HG03175 (cell line): ENCODE data around the gene ABCC4.
"Not testable (repeated sequence)": the region's sequence is repeated elsewhere in the genome, so short reads cannot be mapped to it uniquely, and the experiment has no call there.

Experiments used
- ATAC-seq: cut with Tn5 transposase; IDR thresholded peaks from one replicate; pipeline ENCODE4 v1.9.1; 2021; ENCODE audit warnings: mild to moderate bottlenecking, moderate library complexity; ENCODE audit not compliant: unreplicated experiment

The ABCC4 gene

DNA sequence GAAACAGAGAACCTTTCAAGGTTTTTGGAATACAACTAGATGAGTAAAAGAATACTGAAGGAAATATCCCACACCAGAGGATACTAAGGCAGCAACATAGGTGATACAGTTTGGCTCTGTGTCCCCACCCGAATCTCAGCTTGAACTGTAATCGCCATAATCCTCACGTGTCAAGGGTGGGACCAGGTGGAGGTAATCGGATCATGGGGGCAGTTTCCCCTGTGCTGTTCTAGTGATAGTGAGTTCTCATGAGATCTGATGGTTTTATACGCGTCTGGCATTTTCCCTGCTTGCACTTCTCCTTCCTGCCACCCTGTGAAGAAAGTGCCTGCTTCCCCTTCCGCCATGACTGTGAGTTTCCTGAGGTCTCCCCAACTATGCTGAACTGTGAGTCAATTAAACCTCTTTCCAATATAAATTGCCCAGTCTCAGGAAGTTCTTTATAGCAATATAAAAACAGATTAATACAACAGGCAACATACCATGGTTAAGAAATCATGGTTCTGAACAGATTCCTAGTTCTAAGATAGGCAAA is 97.0 kb downstream of the ABCC4 start:
- ATAC-seq = no peak

DNA sequence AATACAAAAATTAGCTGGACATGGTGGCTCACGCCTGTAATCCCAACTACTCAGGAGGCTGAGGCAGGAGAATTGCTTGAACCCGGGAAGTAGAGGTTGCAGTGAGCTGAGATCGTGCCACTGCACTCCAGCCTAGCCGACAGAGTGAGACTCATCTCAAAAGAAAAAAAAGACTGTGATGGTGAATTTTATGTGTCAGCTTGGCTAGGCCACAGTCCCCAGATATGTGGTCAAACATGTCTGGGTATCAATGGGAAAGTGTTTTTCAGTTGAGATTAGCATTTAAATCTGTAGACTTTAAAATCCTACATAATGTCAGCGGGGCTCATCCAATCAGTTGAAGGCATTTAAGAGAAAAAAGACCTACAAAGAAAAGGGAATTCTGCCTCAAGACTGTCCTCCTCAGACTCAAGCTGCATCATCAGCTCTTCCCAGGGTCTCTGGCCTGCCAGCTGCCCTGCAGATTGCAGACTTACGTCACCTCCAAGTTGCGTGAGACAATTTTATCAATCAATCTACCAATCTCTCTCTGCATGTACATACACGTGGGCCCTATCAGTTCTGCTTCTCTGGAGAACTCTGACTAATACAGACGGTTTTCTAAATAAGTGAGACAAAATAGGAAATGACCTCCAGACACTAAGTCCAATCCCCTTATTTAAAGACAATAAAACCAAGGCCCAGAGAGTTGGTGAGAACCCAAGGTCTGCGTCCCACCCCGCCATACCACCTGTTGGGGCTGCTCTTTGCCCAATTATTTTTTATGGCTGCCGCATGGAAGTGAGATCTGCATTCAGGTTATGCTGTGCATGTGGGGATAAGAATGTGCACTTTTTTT is 99.2 kb downstream of the ABCC4 start:
- no peak for ATAC-seq

DNA sequence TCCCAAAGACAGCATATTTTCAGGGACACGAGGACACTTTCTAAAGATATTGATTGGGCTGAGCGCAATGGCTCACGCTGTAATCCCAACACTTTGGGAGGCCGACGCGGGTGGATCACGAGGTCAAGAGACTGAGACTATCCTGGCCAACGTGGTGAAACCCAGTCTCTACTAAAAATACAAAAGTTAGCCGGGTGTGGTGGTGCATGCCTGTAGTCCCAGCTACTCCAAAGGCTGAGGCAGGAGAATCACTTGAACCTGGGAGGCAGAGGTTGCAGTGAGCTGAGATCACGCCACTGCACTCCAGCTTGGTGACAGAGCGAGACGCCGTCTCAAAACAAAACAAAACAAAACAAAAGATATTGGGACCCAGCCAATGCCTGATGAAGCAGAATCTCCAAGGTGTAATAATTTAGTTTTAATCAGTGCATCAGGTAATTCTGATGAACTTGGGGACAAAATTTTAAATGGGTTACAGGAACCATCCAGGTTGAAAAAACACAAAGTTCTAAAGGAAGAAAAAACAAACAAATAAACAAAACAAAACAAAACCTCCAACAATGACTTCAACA is 100.8 kb downstream of the ABCC4 start:
- not testable (repeated sequence) for ATAC-seq

DNA sequence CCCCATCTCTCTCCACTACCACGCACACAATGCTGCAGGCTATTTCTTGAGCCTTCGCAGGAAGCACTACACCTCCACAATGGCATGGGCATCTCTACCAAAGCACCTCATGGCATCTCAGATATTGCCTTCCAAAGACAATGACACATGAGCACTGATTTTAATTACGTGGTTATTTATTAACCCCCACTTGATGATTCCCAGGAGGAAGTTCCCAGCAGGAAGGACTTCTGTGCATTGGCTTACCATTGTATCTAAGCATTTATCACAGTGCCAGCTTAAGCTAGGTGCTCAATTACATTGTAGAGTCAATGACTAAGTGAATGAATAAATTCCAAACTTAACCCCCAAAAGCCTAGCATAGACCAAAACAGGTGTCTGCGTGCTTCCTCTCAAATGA is 101.4 kb downstream of the ABCC4 start:
- ATAC-seq = no peak

DNA sequence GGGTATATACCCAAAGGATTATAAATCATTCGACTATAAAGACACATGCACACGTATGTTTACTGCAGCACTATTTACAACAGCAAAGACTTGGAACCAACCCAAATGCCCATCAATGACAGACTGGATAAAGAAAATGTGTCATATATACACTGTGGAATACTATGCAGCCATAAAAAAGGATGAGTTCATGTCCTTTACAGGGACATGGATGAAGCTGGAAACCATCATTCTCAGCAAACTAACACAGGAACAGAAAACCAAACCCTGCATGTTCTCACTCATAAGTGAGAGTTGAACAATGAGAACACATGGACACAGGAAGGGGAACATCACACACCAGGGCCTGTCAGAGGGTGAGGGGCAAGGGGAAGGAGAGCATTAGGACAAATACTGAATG is 102.6 kb downstream of the ABCC4 start:
- not testable (repeated sequence) for ATAC-seq

DNA sequence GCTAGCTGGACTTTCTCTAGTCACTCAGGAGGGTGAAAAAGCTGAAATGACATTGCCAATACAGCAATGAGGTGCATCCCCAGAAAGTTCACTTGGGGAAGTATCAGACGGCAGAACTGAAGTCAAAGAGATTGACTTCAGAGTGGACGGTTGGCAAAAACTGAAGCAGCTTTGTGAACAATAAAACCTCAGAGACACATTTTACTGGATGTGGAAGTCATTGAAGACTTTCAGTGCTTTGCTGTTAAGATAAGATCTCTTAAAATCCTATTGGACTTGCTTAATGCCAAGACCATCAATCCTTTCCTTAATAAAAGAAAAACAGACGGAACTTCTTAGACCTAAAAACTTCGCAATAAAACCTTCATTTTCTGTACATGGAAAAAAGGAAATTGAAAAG is 103.7 kb downstream of the ABCC4 start:
- ATAC-seq = no peak

DNA sequence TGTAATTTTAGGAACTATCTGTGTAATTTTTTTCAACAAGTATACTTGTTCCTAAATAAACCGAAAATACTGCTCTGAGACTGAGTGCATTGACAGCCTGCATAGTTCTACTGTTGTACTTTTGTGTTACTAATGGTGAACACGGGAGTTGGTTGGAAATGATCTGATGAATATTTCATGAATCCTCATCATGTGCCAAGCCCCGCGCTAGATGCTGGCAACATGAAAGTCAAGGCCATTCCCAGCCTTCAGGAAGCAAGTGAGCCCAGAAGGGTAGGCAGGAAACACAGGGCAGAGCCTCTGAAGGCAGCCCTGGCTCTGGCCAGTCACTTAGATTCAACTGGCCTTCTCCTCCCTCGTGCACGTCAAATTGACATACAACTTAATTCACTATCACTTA is 106.1 kb downstream of the ABCC4 start:
- no peak for ATAC-seq

DNA sequence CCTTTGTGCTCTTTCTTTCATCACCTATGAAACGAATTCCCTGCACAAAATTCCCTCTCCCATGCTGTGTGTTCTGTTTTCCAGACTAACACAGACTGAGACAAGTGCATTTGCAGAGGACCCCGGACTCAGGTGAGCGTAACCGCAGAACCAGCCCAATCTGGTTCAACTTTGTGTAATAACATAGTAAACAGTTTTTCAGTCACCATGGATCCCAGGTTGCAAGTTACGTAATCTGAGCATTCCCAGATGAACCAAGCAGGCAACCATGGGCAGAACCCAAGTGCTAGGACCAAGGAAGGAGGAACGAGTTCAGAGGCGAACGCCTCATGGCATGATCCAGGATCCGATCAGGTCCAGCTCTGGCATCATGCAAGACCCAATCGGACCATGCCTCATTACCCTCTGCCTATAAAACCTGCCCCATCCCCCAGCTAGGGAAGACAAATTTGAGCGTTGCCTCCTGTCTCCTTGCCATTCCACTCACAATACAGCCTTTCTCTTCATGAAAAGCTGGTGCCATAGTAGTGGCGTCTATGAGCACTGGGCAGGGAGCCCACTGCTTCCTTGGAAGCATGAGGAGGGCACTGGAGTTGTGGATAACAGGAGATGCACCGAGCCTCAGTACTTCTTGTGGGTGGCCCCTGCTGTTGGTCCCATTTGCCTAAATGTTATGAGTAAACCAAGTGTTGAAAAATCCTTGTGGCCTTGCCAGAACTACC is 107.6 kb downstream of the ABCC4 start:
- ATAC-seq = no peak

DNA sequence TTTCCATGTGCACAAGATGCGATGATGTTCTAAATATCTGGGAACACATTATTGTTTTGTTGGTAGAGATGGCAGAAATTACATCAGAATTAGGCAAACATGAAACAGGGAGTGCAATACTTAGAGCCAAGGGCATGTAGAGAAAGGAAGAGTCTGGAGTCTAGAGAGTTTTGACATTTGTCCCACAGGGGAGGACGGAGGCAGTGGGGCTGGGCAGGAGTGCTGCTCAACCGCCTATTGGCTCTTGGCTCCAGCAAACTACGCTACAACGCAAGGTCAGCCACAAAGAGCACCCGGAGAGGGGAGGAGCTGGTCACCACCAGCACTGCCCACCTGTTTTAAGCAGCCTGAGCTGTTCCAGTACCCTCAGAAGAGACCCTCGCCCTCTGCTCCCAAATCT is 108.3 kb downstream of the ABCC4 start:
- ATAC-seq = no peak

DNA sequence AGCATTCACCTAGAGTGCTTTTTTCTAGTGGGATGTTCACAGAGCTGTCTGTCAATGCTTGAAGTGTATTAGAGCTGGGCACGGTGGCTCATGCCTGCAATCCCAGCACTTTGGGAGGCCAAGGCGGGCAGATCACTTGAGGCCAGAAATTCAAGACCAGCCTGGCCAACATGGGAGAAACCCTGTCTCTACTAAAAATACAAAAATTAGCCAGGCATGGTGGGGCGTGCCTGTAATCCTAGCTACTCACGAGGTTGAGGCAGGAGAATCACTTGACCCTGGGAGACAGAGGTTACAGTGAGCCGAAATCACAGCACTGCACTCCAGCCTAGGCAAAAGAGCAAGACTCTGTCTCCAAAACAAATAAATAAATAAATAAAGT is 108.7 kb downstream of the ABCC4 start:
- ATAC-seq = not testable (repeated sequence)

DNA sequence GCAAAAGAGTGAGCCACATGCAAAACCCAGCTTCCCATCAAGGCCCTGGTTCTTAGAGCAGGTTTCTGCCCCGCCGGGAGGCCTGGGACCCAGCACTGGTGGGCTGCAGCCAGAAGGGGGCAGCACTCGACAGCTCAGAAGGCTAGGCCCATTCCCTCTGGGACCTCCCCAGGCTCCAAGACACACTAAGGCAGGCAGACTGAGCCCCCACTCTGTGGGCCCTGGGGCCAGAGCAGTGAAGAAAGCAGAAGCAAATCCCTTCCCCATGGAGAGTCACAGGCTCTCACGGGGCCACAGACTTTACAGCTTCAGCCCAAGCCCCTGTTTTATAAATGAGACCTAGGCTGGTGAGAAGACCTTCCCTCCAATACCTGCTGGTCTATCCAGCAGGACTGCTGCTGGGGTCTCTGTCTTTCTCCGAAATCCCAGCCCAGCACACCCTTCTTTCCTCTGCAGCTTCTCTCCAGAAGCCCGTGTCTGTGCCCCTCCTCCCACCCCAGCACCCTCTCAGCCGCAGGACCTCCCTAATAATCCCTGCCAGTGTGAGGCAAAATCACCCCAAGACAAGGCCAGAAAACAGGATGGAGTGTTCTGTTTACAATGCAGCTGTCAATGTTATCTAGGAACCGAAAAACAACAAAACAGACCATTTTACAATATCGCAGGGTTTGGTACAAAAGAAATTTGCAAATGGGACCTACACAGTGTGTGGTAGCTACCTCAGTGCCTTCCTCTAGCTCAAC is 109.3 kb downstream of the ABCC4 start:
- peak; percentile 92 for ATAC-seq

DNA sequence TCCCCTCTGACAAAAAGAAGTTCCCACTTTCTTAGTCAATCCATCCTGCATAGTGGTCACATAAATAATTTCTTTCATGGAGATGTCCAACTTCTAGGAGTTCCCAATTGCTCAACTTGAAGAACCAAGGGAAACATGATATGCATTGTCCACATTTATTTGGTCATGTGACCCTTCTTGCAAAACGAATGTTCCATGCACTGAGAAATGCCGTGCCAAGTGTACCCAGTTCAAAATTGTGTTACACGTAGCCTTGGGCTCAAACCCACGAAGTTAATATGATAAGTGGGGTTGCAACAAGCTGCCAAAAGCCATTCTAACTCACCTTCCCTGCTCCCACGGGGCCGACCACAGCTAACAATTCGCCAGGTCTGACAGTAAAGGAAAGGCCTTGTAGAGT is 113.1 kb downstream of the ABCC4 start:
- no peak for ATAC-seq

DNA sequence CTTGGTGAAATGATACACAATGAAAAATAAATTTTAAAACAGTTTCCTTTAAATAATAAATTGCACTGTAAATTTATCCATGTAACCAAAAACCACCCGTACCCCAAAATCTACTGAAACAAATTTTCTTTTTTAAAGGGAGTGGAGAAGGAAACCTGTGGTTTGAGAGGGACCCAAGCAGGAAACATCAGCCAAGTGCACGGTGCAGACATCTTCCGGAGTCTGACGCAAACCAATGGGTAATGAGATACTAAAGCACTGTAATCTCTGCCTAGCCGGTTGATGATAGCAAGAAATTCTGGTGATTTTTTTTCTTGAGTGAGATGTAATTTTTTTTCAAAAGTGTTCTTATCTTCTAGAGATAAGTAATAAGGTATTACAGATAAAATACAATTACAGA is 115.4 kb downstream of the ABCC4 start:
- ATAC-seq = no peak

DNA sequence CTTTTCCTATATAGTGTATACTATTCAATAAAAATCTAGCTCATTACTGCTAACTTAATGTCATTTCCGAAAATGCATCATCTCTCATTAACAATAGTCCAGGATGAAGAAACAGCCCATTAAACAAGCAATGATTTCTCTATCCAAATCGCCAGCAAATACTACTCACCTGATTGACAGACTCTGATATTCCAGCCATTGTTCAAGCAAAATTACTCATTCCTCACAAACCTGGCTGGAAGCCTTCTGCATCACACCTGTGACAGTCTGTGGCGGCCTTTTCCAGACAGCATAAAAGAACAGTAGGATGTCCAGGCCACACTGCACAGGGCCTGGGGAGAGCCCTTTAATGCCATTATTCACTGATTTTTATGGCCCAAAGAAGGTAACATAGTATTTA is 115.9 kb downstream of the ABCC4 start:
- ATAC-seq = no peak

DNA sequence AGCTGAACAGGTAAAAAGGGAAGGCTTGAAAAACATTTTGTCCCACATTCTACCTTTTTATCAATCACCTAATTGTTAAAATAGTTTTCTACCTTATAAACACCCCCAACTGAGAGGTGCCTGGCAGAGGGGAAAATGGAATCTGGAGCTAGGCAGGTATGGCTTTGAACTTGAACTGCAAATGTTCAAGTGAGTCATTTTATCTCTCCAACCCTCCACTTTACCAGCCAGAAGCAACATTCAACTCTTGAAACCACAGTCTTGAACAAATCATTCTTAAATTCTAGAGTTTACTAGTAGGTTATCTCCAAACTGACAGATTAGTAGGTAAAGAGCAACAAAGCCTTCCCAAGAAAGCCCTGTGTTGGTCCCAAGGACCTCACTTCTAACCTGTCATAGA is 116.9 kb downstream of the ABCC4 start:
- ATAC-seq = no peak

DNA sequence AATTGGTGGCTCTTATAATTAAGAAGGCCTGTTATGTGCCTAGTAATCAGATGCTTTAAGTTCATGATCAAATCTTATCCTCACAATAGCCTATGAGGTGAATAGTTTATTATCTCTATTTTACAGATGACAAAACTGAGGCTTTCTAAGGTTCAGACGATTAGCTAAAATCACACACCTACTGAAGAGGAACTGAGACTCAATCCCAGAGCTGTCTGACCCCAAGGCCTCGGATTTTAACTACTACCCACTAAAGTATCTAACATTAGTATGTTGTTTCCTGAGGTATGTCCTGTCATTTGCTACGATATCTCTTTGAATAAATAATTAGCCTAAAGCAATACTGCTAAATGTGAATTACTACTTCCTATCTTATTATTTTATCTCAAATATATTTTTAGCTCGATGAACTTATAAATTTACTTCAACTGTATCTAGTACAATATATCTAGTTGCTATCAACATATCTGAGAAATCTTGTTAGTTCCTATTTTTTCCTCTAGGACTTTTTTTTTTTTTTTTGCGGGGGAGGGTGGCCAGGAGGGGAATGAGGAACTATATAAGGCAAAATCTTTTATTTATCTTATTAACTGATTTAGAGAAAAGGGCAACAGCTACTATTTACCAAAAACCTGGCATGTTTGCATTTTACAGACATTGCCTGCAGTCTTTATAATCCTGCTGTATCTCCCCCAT is 118.5 kb downstream of the ABCC4 start:
- ATAC-seq = no peak

DNA sequence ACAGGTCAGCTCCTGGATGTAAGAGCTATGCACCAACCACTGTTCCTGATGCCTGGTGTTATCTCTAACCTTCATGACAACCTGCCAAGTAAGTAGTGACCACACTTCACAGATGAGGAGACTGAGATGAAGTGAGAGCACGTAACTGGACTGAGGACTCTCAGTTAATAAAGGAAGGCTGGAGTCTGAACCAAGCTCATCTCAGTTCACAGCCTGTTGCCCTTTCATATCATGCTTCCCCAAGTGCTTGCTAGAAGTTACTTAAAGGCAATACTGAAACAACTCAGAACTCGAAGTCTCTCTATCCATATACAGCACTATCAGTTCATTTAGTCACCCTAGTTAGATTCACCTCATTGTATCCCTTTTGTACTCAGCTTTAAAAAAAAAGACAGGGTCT is 119.7 kb downstream of the ABCC4 start:
- ATAC-seq = peak; percentile 72

DNA sequence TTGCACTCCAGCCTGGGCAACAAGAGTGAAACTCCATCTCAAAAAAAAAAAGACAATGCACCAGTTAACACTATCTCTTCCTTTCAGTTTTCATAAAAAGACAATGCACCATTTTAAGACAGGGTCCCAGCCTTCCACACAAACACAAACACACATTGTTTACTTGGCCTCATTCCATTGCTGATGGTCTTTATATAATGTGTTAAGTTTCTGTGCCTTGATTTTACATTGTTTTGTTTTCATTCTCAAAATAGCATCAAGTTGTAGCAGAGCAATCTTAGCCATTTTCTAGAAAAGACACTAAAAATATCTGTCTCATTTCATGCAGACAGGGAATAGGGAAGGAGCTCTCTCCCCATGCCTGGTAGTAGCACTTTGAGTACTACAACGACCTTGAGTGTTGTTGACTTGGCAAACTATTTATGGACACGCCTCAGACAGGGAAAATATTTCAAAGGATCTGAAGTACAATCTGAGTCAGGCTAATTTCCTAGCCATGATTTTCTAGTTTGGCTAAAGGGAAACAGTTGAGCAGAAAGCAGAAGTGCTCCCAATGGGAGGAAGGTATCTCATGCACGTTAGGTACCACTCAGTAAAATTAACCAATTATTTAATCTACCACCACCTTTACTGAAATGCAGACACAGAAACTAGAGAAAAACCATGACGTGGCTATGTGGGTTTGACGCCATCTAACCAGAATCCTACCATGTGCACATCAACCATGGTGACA is 120.6 kb downstream of the ABCC4 start:
- peak; percentile 24 for ATAC-seq

DNA sequence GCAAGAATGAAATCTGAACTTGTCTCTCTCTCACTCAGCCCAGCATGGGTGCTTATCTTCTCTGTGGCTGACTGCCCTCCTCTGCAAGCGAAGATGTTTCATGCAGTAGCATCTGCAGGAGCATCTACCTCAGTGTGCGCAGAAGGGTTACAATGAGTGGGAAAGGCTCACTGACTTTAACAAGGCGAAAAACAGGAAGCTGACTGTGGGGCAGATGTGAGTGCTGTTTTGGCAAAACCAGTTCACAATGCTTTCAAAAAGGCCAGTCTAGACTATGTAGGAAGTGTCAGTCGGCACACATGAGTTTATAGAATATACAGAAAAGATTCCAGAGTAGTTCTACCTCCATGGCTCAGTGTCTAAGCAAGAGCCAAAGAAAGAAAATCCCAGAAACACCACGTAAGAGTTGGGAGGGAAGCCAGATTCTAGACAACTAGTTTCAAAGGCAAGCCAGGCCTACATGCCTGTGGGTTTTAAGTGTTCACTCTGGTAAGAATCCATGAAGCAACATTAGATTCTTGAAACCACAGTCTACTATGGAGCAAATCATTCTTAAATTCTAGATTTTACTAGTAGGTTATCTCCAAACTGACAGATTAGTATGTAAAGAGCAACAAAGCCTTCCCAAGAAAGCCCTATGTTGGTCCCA is 124.5 kb downstream of the ABCC4 start:
- ATAC-seq = no peak
